ENCODE results near the gene EFNA3. TPM values are rescaled to one million over a fixed set of nuclear protein-coding genes. Genes with fewer than 3 reads are reported as not detected.
A peak's percentile ranks its signal among the peaks of the same experiment; 100 is the strongest.

Gene EFNA3
- total and polyA plus RNA-seq, 9 of the 15 experiments (the other 6 are each of a cell fraction or from before 2014, with no cell fraction given) = 0.59 to 7.9 (median 4.7) TPM

GRCh38 chr1:155134880-155135414 is 56.3 kb downstream of the EFNA3 start (continued):
- TF ChIP-seq BCLAF1 (IDR thresholded peaks at IDR 0.05; ENCODE audit: borderline replicate concordance in 1 of 2, control insufficient read depth in 1 of 2, low read depth in 2 of 2, low read length in 1 of 2) (no peak), HMG20B (CRISPR knock-in tag; IDR thresholded peaks at IDR 0.05) (no peak), MNT (conservative IDR thresholded peaks at IDR 0.05) (peak; percentile 74 to 84; a peak in 3 of 4 replicates), HNRNPLL (IDR thresholded peaks at IDR 0.05; ENCODE audit: low read depth, low read length, poor library complexity, severe bottlenecking) (no peak), TAF15 (IDR thresholded peaks at IDR 0.05; ENCODE audit: low read depth, low read length) (no peak), GATAD2B (IDR thresholded peaks at IDR 0.05; ENCODE audit: borderline replicate concordance) (no peak), CBX8 (IDR thresholded peaks at IDR 0.05; ENCODE audit: borderline replicate concordance, extremely low read depth, low read depth, low read length, poor library complexity, severe bottlenecking) (no peak), ID3 (CRISPR knock-in tag; IDR thresholded peaks at IDR 0.05) (no peak), ID3 (tag; IDR thresholded peaks at IDR 0.05) (no peak), HDAC1 (IDR thresholded peaks at IDR 0.05) (peak in 1 of 2 experiments; percentile 87; a peak in 2 of 4 replicates), GATA2 (CRISPR knock-in tag; IDR thresholded peaks at IDR 0.05) (no peak), SOX6 (IDR thresholded peaks at IDR 0.05) (no peak), MCM2 (IDR thresholded peaks at IDR 0.05; ENCODE audit: low read depth) (no peak), NR2F6 (CRISPR knock-in tag; IDR thresholded peaks at IDR 0.05) (no peak)
